Right ventricle myocardium inferior (tissue), 1 donor: ENCODE data around the gene AGBL4. TPM values are rescaled to one million over a fixed set of nuclear protein-coding genes. Genes with fewer than 3 reads are reported as not detected.
A peak's percentile ranks its signal among the peaks of the same experiment; 100 is the strongest.

Experiments used
- ATAC-seq: fragments of 200-7000 bp; cut with Tn5 transposase; one replicate; pipeline ENCODE4 v1.9.1; 2020; ENCODE audit warnings: mild to moderate bottlenecking, moderate library complexity
- DNase-seq: peaks from one replicate; pipeline ENCODE4 v3.0.0; 2021; ENCODE audit errors: missing footprints
- intact Hi-C: fragments of 100-400 bp; cut with DNase I; formaldehyde crosslinking; loops from one replicate; pipeline ENCODE4 v1.11.0; 2022
- total RNA-seq: library from RNA; stranded (reverse); fragmentation: NEBNext Ultra II Directional; extraction: Animal tissue kit (Norgen Biotek cat#: 25700); gene quantifications from one replicate; pipeline ENCODE4 v1.2.1, GENCODE V29; 2021
- donor health status: DM: no; HTN: yes; CAD: no; lungs with severe emphysema.

AGBL4 gene
- total RNA-seq, 1 donor from 2014 or later, result 0.14 TPM

- no peak for ATAC-seq
- DNase-seq, result no peak
- intact Hi-C loops, result no loop called here
Measured at GRCh38 chr1:48644190-48644900, 1379.4 kb downstream of the AGBL4 start.

GRCh38 chr1:48643193-48643592, 1380.6 kb downstream of the AGBL4 start:
- ATAC-seq (no peak), DNase-seq (no peak)
- intact Hi-C loops, result no loop called here

DNA sequence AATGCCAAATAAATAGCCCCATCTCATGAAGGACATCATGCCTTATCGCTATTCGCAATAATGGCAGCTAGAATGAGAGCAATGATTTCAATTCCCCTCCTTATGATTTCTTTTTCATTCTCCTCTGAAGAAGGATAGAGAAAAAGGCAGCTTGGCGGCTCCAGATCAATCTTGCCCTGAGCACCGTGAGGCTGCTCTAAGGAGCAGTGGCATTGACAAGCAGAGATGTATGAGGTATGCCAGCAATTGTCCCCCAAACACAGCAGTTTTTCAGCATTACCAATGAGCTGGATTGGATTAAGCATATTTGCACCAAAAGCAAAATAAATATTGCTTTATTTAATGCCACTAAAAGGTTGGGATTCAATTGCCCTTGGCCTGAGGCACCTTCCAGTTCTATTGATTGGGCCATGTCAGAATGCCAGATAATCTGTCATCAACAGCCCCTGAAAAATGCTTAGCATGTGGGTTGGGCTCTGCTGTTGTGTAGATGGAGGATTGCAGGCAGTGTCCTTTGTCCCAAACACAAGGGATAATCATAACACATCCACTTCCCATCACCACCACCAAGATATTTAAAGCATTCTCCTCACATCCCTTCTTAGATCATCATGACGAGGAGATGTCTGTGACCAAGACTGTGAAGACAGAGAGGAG, 1382.8 kb downstream of the AGBL4 start:
- no peak for DNase-seq
- no peak for ATAC-seq
- intact Hi-C loops, result no loop called here

DNA sequence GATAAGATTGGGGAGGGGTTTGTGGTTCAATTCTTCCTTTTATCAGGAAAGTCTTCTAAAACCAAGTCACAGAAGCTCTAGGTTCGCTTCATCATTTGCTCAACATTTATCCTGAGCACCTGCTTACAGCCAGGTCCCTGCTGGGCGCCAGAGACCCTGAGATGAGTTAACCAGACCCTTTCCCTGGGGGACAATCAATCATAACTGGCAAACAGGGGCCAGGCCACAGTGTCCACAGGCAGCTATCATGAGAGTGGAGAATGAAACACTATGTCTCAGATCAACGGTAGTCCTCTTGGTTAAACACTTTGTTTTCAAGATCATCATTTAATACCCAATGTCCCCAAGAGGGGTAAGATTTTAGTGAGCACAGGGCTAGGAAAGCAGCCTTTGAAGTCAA, 1393.9 kb downstream of the AGBL4 start:
- intact Hi-C loops, result no loop called here
- no peak for ATAC-seq
- no peak for DNase-seq

DNA sequence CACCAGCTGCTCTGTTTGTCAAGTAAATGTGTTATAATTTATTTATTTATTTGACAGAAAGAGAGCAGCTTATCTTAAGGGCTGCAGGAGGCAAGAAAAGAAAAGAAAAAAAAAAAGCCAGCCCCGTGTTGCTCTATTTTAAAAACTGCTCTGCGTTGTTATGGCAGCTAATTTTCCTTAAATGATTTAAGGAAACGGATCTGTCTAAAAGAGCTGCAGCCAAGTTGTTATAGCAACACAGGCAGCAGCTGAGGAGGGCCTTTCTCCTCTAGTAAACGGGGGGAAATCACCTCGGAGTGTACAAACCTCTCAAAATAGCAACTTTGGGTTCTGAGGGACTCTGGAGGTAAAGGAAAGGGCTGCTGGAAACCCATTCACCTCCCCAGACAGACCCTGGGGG, 1396.3 kb downstream of the AGBL4 start:
- ATAC-seq (no peak), DNase-seq (no peak)
- intact Hi-C loops, result no loop called here

GRCh38 chr1:48619539-48619938, 1404.2 kb downstream of the AGBL4 start:
- intact Hi-C loops, result no loop called here
- peak; percentile 48 for ATAC-seq
- DNase-seq, result no peak

DNA sequence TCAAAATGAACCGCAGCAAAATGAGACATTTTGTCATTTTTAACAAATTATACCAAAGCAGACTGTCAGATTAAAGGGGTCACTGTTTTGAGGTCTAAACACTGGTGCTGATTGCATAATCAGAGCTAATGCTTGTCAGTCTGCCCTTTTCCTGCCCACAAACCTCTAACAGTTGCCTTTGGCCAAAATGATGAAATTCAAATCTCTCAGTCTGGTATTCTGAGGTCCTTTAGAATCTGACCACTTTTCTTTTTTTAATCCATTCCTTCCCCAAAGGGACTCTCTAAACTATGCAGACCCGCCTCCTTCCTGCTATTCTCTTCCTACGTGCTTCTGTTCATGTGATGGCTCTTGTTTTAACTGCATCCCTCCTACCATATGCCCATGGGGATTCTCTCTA, 1406.5 kb downstream of the AGBL4 start:
- intact Hi-C loops, result no loop called here
- DNase-seq, result no peak
- ATAC-seq, result no peak

GRCh38 chr1:48616710-48617109, 1407.0 kb downstream of the AGBL4 start:
- intact Hi-C loops, result no loop called here
- no peak for ATAC-seq
- no peak for DNase-seq

- ATAC-seq (no peak), DNase-seq (no peak)
- intact Hi-C loops, result no loop called here
Measured at GRCh38 chr1:48611841-48612240, 1411.9 kb downstream of the AGBL4 start.

DNA sequence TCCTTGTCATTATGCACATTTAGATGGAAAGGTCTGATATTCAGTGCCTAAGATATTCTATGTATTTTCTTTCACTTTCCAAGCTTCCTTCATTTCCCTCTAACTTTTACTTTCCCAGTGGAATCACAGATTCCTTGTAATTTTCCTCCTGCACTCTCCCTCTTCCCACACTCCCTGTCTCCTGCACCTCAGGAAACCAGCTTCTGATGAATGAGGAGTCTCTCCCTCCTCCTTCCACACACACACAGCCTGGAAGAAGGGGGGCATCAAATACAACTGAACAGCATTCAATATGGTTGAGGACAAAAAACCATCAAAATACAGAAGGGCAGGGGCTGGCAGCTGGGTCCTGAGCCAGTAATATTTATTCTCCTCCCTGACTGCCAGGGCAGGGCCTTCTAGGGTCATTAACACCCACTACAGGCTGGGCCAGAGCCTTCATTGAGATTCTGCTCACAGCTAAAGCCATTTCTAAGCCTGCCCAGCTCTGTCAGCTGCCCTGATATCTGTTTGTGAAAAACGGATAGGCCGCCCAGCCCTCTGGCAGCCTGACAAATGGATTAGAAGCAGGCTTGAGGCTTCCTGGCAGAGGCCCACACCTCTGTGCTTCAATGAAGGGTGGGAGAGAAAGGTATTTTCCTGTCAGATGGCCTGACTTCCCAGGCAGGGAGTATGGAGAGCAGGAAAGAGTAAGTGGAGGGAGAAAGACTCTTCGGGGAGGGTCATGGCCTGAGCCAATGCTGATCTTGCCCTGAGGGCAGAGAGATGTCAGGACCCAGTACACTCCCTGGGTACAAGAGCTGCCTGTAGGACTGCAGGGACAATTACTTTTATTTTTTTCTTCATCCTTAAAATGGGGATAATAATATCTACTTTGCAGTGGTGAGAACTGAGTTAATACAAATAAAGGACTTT, 1412.9 kb downstream of the AGBL4 start:
- peak; percentile 62 for ATAC-seq
- intact Hi-C loops, result no loop called here
- DNase-seq, result peak; percentile 76

- intact Hi-C loops, result no loop called here
- no peak for ATAC-seq
- DNase-seq, result no peak
Measured at GRCh38 chr1:48608882-48609281, 1414.9 kb downstream of the AGBL4 start.

GRCh38 chr1:48603222-48603621, 1420.5 kb downstream of the AGBL4 start:
- ATAC-seq, result no peak
- no peak for DNase-seq
- intact Hi-C loops, result no loop called here

GRCh38 chr1:48602349-48602748, 1421.4 kb downstream of the AGBL4 start:
- ATAC-seq, result no peak
- DNase-seq, result no peak
- intact Hi-C loops, result no loop called here

GRCh38 chr1:48600182-48600581, 1423.6 kb downstream of the AGBL4 start:
- intact Hi-C loops, result no loop called here
- no peak for ATAC-seq
- no peak for DNase-seq

DNA sequence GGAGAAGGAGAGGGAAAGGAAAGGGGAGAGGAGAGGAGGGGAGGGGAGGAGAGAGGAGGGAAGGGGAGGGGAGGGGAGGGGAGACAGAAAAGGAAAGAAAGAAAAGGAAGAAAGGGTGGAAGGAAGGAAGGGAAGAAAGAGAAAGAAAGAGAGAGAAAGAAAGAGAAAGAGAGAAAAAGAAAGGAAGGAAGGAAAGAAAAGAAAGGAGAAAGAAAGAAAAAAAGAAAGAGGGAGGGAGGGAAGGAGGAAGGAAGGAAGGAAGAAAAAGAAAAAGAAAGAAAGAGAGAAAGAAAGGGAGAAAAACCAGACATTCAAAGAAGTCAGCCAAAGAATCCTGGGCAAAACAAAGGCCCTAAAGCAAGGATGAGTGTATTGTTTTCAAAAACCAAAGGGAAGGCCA, 1426.1 kb downstream of the AGBL4 start:
- no peak for DNase-seq
- no peak for ATAC-seq
- intact Hi-C loops, result no loop called here

DNA sequence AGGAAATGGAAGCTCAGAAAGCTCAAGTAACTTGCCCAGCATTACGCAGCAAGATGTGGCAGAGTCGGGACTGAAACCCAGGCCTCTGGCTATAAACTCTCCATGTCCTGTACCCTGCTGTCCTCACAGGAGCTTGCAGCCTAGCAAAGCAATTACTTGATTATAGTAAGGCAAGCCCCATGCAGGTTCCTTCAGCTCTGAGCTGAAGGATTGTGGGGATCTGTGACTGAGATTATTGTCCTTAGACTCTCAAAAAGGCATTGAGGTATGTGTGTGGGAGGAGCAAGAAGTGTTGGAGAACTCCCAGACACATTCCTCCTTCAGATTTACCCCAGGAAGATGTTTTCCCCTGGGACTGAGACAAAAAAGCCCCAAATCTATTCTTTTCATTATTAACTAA, 1427.7 kb downstream of the AGBL4 start:
- DNase-seq (no peak), ATAC-seq (no peak)
- intact Hi-C loops, result no loop called here

GRCh38 chr1:48595613-48596012, 1428.1 kb downstream of the AGBL4 start:
- DNase-seq (no peak), ATAC-seq (no peak)
- intact Hi-C loops, result no loop called here

DNA sequence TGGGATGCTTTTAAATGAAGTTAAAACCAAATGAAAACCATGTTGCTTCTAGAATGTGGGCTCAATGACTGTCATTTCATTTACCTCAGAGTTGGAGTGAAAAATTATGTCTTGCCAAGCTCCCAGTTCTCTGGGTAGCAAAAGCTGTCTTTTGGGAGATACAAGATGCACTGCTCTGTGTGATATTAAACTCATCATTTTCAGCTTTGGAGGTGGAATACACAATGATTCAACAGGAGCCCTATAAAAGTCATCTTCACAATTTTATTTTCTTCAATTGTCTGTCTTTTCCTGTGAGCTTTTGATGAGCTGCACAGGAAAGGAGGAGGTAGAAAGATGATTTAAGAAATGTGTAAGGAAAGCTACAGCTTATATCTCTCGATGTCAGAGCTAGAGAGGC, 1431.4 kb downstream of the AGBL4 start:
- no peak for ATAC-seq
- intact Hi-C loops, result no loop called here
- DNase-seq, result no peak

- DNase-seq (no peak), ATAC-seq (no peak)
- intact Hi-C loops, result no loop called here
Measured at GRCh38 chr1:48591181-48591580, 1432.6 kb downstream of the AGBL4 start.

GRCh38 chr1:48588061-48588460, 1435.7 kb downstream of the AGBL4 start:
- ATAC-seq, result no peak
- no peak for DNase-seq
- intact Hi-C loops, result no loop called here
